ENCODE measurements around the gene MTOR. TPM values are rescaled to one million over a fixed set of nuclear protein-coding genes. Genes with fewer than 3 reads are reported as not detected.

The MTOR gene
- total and polyA plus RNA-seq, 8 donors: 6.3 to 42.4 (median 28.6) TPM

DNA sequence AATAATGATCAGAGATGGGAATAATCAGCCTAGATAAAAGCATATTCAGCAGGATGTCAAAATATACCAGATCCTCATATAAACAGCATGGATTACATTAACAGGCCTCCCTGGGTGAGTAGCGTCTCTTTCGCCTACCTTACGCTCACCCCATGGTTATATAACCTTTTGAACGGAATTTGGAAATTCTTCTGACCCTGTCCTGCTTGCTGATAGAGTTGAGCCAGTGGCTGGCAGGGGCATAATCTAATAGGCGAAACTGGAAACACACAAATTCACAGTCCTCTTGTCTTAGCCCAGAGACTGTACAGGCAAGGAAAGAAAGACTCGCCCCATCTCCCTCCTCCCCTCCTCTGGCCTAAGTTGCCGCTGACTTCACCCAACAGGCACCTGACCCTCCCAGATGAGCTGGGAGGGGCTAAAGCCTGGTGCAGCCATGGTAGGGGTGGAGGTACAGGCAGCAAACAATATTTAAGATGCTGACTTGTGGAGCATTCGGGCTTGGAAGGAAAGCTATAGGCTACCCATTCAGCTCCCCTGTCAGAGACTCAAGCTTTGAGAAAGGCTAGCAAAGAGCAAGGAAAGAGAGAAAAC is 73.4 kb downstream of the MTOR start, which contains the start of gene ANGPTL7:
TSS of gene ANGPTL7 (plus strand) at position 498 of the 594 bp plus-strand sequence. CDS start 225 bp downstream, outside the sequence.
- peaks cover 0 to 29% (median 13%) of the 10 kb centered on the region in 4 donors for H3K4me1 ChIP-seq
- no peak for TF ChIP-seq POLR2A (IDR thresholded peaks at IDR 0.05)
- TF ChIP-seq, protein P1, sequence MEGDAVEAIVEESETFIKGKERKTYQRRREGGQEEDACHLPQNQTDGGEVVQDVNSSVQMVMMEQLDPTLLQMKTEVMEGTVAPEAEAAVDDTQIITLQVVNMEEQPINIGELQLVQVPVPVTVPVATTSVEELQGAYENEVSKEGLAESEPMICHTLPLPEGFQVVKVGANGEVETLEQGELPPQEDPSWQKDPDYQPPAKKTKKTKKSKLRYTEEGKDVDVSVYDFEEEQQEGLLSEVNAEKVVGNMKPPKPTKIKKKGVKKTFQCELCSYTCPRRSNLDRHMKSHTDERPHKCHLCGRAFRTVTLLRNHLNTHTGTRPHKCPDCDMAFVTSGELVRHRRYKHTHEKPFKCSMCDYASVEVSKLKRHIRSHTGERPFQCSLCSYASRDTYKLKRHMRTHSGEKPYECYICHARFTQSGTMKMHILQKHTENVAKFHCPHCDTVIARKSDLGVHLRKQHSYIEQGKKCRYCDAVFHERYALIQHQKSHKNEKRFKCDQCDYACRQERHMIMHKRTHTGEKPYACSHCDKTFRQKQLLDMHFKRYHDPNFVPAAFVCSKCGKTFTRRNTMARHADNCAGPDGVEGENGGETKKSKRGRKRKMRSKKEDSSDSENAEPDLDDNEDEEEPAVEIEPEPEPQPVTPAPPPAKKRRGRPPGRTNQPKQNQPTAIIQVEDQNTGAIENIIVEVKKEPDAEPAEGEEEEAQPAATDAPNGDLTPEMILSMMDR (IDR thresholded peaks at IDR 0.05): no peak
- no peak for TF ChIP-seq EP300 (IDR thresholded peaks at IDR 0.05)
- no peak for TF ChIP-seq POLR2AphosphoS5 (IDR thresholded peaks at IDR 0.05)
- peak within 1 kb of the TSS in 2 of 5 donors; percentile 38 to 58 for H3K27ac ChIP-seq
- no peaks in the 10 kb centered on the region for H3K9me3 ChIP-seq
- intact Hi-C loops (cut with DNase I; ENCODE audit: low total_unique reads): no loop called here
- no peak within 1 kb of the TSS for H3K4me3 ChIP-seq
- peaks cover 15 to 77% (median 66%) of the 10 kb centered on the region in 4 donors for H3K36me3 ChIP-seq
- WGBS, 5 donors: 82 to 91% (median 88%) methylated on average over 8 of the region's 8 CpGs
- DNase-seq: peak in 1 of 2 donors; percentile 21
- H3K27me3 ChIP-seq: no peaks in the 10 kb centered on the region

DNA sequence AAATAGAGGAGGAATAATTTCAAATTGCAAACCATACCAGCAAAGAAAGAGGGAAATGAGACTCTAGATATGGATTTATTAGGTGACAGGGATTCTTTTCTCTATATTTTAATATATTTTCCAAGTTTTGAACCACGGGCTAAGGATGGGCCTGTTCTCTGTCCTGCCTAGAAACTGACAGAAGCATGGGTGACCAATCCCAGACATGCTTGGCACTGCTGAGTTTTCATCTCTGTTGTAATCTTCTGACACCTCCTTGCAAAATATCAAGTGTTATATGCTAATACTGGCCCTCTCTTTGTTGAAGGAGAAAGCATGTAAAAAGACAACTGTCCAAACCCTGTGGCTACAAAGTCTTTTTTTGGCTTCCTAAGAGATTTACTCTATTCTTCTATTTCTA is 74.0 kb downstream of the MTOR start:
- intact Hi-C loops (cut with DNase I; ENCODE audit: low total_unique reads): no loop called here
- H3K27me3 ChIP-seq: no peaks in the 10 kb centered on the region
- H3K9me3 ChIP-seq: no peaks in the 10 kb centered on the region
- H3K36me3 ChIP-seq: peaks cover 15 to 71% (median 63%) of the 10 kb centered on the region in 4 donors
- H3K4me3 ChIP-seq: no peak overlapping the region
- no peak for DNase-seq
- no peak for TF ChIP-seq POLR2A (IDR thresholded peaks at IDR 0.05)
- TF ChIP-seq EP300 (IDR thresholded peaks at IDR 0.05): no peak
- WGBS, 5 donors: 76 to 95% (median 88%) methylated on average over 1 of the region's 1 CpG
- H3K27ac ChIP-seq: peak overlapping the region in 2 of 5 donors; percentile 38 to 58
- H3K4me1 ChIP-seq: peaks cover 0 to 29% (median 13%) of the 10 kb centered on the region in 4 donors

DNA sequence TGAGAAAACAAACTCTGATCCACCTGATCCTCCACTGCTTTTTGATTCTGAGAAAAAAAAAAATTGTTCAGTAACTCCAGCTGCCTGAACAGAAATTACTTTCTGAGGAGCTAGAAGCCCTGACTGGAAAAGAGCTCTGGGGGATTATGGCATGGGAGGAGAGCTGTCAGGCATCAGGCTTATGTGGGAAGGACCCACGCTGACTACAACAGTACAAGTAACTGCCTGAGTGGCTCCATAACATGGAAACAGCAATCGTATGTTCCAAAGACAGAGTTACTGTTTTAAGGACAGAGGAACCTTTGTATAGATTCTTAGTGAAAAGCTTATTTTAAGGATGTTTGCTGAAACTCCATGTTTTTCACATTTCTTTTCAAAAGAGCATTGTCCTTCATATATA is 74.4 kb downstream of the MTOR start:
- H3K27me3 ChIP-seq: no peaks in the 10 kb centered on the region
- H3K4me1 ChIP-seq: peaks cover 0 to 29% (median 13%) of the 10 kb centered on the region in 4 donors
- TF ChIP-seq POLR2A (IDR thresholded peaks at IDR 0.05): no peak
- TF ChIP-seq, protein P1 (IDR thresholded peaks at IDR 0.05): no peak
- TF ChIP-seq EP300 (IDR thresholded peaks at IDR 0.05): no peak
- no peak for TF ChIP-seq POLR2AphosphoS5 (IDR thresholded peaks at IDR 0.05)
- peak overlapping the region in 1 of 5 donors; percentile 39 for H3K27ac ChIP-seq
- H3K36me3 ChIP-seq: peaks cover 15 to 67% (median 60%) of the 10 kb centered on the region in 4 donors
- WGBS, 5 donors: 73 to 91% (median 83%) methylated on average over 2 of the region's 2 CpGs
- H3K4me3 ChIP-seq: no peak overlapping the region
- intact Hi-C loops (cut with DNase I; ENCODE audit: low total_unique reads): no loop called here
- DNase-seq: peak in 1 of 2 donors; percentile 40
- no peaks in the 10 kb centered on the region for H3K9me3 ChIP-seq

DNA sequence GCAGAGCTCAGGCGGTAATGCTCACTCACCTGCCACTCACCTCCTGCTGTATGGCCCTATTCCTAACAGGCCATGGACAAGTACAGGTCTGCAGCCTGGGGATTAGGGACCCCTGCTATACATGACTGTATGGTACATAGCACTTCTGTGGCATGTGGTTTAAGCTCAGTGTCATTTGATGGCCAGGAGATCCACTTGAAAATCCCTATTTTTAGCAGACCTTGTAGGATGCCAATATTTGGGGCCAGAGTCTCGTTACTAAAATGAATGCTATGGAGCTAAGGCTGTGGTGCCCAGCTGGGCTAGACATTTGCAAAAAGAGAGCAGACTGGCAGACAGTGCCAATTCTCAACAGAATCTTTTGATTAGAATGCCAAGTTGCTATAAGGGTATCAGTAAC is 74.9 kb downstream of the MTOR start:
- peaks cover 15 to 67% (median 57%) of the 10 kb centered on the region in 4 donors for H3K36me3 ChIP-seq
- peaks cover 0 to 29% (median 13%) of the 10 kb centered on the region in 4 donors for H3K4me1 ChIP-seq
- peak overlapping the region in 1 of 5 donors; percentile 39 for H3K27ac ChIP-seq
- H3K27me3 ChIP-seq: no peaks in the 10 kb centered on the region
- H3K9me3 ChIP-seq: no peaks in the 10 kb centered on the region
- TF ChIP-seq POLR2AphosphoS5 (IDR thresholded peaks at IDR 0.05): no peak
- TF ChIP-seq EP300 (IDR thresholded peaks at IDR 0.05): no peak
- TF ChIP-seq, protein P1 (IDR thresholded peaks at IDR 0.05): no peak
- TF ChIP-seq POLR2A (IDR thresholded peaks at IDR 0.05): no peak
- H3K4me3 ChIP-seq: no peak overlapping the region
- WGBS, 5 donors: 73 to 85% (median 84%) methylated on average over 2 of the region's 2 CpGs
- DNase-seq: no peak
- intact Hi-C loops (cut with DNase I; ENCODE audit: low total_unique reads): no loop called here

DNA sequence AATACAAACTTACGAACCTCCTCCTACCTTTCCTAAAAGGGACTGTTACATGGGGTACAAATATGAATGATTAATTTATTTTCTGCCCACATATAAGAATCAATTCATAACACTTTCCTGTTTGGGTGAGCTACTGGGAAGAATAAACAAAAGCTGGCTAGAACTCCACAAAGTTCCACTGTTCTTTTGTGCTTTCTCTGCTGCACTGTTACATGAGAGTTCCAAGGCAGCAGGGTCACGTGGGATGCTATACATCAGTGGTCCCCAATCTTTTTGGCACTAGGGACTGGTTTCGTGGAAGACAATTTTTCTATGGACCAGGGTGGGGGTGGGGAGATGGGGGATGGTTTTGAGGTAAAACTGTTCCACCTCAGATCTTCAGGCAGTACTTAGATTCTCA is 75.4 kb downstream of the MTOR start:
- H3K4me3 ChIP-seq: no peak overlapping the region
- H3K27me3 ChIP-seq: no peaks in the 10 kb centered on the region
- TF ChIP-seq POLR2AphosphoS5 (IDR thresholded peaks at IDR 0.05) (no peak), POLR2A (IDR thresholded peaks at IDR 0.05) (no peak), EP300 (IDR thresholded peaks at IDR 0.05) (no peak)
- TF ChIP-seq, protein P1 (IDR thresholded peaks at IDR 0.05): no peak
- intact Hi-C loops (cut with DNase I; ENCODE audit: low total_unique reads): no loop called here
- DNase-seq: no peak
- H3K4me1 ChIP-seq: peaks cover 0 to 29% (median 13%) of the 10 kb centered on the region in 4 donors
- H3K9me3 ChIP-seq: no peaks in the 10 kb centered on the region
- H3K36me3 ChIP-seq: peaks cover 15 to 67% (median 54%) of the 10 kb centered on the region in 4 donors
- WGBS, 5 donors: 88 to 92% (median 91%) methylated on average over 3 of the region's 3 CpGs
- peak overlapping the region in 1 of 5 donors; percentile 9 for H3K27ac ChIP-seq

Data from stomach (tissue), 9 donors.